Measurements from ENCODE around the gene ERGIC3.

DNA sequence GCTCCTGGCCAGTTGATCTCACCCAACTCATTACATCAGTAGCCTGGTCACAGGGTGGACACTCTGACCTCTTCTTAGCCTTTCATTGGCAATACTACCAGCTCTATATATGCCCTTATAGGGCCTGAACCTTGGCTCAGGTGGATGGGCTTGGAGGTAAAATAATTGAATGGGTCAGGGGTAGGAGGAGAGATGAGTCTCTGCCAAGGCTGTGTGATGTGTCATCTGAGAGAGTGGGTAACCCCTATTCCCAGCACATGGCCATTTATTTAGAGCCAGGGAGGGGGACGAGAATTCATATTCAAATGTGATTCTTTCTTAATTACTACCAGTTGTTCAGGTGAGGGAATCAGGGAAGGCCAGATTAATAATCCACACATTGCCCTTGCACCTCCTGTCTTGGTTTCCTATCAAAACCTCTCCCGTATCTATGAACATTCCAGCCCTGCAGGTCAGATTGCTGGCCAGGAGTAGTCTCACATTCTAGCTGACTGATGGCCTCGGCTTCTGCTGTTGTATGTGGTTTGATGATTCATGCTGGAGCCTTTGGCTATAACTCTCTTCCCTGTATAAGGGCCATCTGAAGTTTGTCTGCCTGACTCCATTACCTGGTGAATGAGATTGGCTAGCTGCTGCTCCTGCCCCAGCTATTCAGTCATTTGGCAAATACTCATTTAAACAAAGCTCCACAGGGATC, 25.8 kb upstream of the ERGIC3 start:
- TF ChIP-seq, protein P1, sequence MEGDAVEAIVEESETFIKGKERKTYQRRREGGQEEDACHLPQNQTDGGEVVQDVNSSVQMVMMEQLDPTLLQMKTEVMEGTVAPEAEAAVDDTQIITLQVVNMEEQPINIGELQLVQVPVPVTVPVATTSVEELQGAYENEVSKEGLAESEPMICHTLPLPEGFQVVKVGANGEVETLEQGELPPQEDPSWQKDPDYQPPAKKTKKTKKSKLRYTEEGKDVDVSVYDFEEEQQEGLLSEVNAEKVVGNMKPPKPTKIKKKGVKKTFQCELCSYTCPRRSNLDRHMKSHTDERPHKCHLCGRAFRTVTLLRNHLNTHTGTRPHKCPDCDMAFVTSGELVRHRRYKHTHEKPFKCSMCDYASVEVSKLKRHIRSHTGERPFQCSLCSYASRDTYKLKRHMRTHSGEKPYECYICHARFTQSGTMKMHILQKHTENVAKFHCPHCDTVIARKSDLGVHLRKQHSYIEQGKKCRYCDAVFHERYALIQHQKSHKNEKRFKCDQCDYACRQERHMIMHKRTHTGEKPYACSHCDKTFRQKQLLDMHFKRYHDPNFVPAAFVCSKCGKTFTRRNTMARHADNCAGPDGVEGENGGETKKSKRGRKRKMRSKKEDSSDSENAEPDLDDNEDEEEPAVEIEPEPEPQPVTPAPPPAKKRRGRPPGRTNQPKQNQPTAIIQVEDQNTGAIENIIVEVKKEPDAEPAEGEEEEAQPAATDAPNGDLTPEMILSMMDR (IDR thresholded peaks at IDR 0.05 in 8 of 11, conservative IDR thresholded peaks at IDR 0.05 in 3 of 11) = no peak
- TF ChIP-seq POLR2A (IDR thresholded peaks at IDR 0.05) (no peak), POLR2AphosphoS5 (IDR thresholded peaks at IDR 0.05) (no peak)
